Prostate gland (tissue), 2 donors: ENCODE results near the gene RIPK1. TPM values are rescaled to one million over a fixed set of nuclear protein-coding genes. Genes with fewer than 3 reads are reported as not detected.
"Not testable (repeated sequence)": the region's sequence is repeated elsewhere in the genome, so short reads cannot be mapped to it uniquely, and the experiment has no call there.

ENCODE experiments used
- DNase-seq: peaks from one replicate; pipeline ENCODE4 v3.0.0-alpha.2; 2019; ENCODE audit warnings: low spot score
- H3K27ac ChIP-seq, 2 donors: fragments of 200-600 bp; sonication (generic); 2 replicates each; pipeline ENCODE4 v1.5.1; 2017 to 2019
- H3K27me3 ChIP-seq: fragments of 200-600 bp; sonication (generic); replicated peaks from 2 replicates; pipeline ENCODE4 v1.5.1; 2019; ENCODE audit not compliant: insufficient read depth
- H3K36me3 ChIP-seq, 2 donors: fragments of 200-600 bp; sonication (generic); 1 replicate in 1 of 2; 2 replicates in 1 of 2; pipeline versions ENCODE4 v1.5.1 to v1.8.1; 2017 to 2019
- H3K4me1 ChIP-seq: fragments of 200-600 bp; sonication (generic); replicated peaks from 2 replicates; pipeline ENCODE4 v1.5.1; 2019
- H3K4me3 ChIP-seq, 2 donors: fragments of 200-600 bp; sonication (generic); 2 replicates each; pipeline ENCODE4 v1.5.1; 2017 to 2019
- H3K9me3 ChIP-seq: fragments of 200-600 bp; sonication (generic); 2 replicates; pipeline ENCODE4 v1.5.1; 2017
- POLR2A ChIP-seq: fragments of 450-650 bp; IDR thresholded peaks from one replicate; pipeline ENCODE4 v1.6.1; 2016; ENCODE audit warnings: antibody characterized with exemption, mild to moderate bottlenecking
- POLR2AphosphoS5 ChIP-seq: sonication (generic); formaldehyde crosslinking; IDR thresholded peaks from one replicate; pipeline ENCODE4 v1.6.1; 2017; ENCODE audit warnings: antibody characterized with exemption
- WGBS: methylation state at CpG from one replicate; pipeline ENCODE4 v1.1.5; 2018; 5-methylcytosine and 5-hydroxymethylcytosine counted together
- intact Hi-C: fragments of 100-400 bp; cut with DNase I; formaldehyde crosslinking; loops from one replicate; pipeline ENCODE4 v1.14.2; 2022
- total RNA-seq, 2 donors: library from RNA; depleted of rRNA; stranded (reverse); fragments of >200 nt; gene quantifications; one replicate each; pipeline ENCODE4 v1.1.0, GENCODE V29; 2016
- TF ChIP-seq, protein P1 (sequence below), 4 experiments: fragments of 200-600 bp in 2 of 4; fragments of 450-650 bp in 2 of 4; sonication (generic) in 2 of 4; IDR thresholded peaks; 1 replicate in 3 of 4; 2 replicates in 1 of 4; pipeline ENCODE4 v1.5.1; 2016 to 2019; ENCODE audit warnings: antibody characterized with exemption in 4 of 4, mild to moderate bottlenecking in 2 of 4, moderate library complexity in 2 of 4

Gene RIPK1
- total RNA-seq, 2 donors from 2014 or later, result 21.3 to 23.0 TPM

DNA sequence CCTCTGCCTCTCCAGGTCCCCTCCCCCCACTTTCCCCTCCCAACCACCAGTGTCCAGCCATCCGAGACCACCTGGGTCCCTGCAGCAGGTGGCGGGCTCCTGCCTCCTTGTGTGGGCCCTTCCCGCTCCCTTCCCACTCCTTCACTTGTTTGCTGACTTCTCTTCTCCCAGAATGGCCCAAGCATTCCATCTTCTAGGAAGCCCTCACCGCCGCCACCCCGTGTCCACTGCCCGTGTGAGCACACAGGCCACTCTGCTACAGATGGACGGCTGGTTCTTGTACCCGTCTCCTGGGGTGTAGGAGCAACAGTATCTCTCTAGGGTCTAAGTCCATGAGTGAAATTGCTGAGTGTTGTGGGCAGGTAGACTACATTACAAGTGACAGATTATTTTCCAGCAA is 65.2 kb downstream of the RIPK1 start:
- DNase-seq, result no peak
- intact Hi-C loops, result no loop called here
- Histone ChIP-seq H3K4me3 (no peak overlapping the region), H3K9me3 (no peaks in the 10 kb centered on the region), H3K27ac (no peak overlapping the region), H3K36me3 (no peaks in the 10 kb centered on the region), H3K4me1 (no peaks in the 10 kb centered on the region), H3K27me3 (no peaks in the 10 kb centered on the region)
- no peak for TF ChIP-seq POLR2A
- 94% methylated on average over 9 of the region's 9 CpGs for WGBS

- Histone ChIP-seq H3K9me3 (no peaks in the 10 kb centered on the region), H3K27ac (no peak overlapping the region), H3K4me1 (peaks cover 11% of the 10 kb centered on the region), H3K27me3 (no peaks in the 10 kb centered on the region), H3K36me3 (no peaks in the 10 kb centered on the region), H3K4me3 (no peak overlapping the region)
- intact Hi-C loops, result no loop called here
- 81% methylated on average over 13 of the region's 13 CpGs for WGBS
- DNase-seq, result no peak
- TF ChIP-seq, protein P1, sequence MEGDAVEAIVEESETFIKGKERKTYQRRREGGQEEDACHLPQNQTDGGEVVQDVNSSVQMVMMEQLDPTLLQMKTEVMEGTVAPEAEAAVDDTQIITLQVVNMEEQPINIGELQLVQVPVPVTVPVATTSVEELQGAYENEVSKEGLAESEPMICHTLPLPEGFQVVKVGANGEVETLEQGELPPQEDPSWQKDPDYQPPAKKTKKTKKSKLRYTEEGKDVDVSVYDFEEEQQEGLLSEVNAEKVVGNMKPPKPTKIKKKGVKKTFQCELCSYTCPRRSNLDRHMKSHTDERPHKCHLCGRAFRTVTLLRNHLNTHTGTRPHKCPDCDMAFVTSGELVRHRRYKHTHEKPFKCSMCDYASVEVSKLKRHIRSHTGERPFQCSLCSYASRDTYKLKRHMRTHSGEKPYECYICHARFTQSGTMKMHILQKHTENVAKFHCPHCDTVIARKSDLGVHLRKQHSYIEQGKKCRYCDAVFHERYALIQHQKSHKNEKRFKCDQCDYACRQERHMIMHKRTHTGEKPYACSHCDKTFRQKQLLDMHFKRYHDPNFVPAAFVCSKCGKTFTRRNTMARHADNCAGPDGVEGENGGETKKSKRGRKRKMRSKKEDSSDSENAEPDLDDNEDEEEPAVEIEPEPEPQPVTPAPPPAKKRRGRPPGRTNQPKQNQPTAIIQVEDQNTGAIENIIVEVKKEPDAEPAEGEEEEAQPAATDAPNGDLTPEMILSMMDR (IDR thresholded peaks at IDR 0.05), result no peak
- TF ChIP-seq POLR2AphosphoS5 (no peak), POLR2A (no peak)
These were observed 67.5 kb downstream of the RIPK1 start for GRCh38 chr6:3135668-3136291.

GRCh38 chr6:3136292-3137011 is 68.2 kb downstream of the RIPK1 start:
- no peak overlapping the region for H3K4me3 ChIP-seq
- no peaks in the 10 kb centered on the region for H3K36me3 ChIP-seq
- WGBS, result 91% methylated on average over 8 of the region's 8 CpGs
- TF ChIP-seq POLR2AphosphoS5 (no peak), POLR2A (no peak)
- TF ChIP-seq, protein P1 (IDR thresholded peaks at IDR 0.05), result no peak
- intact Hi-C loops, result no loop called here
- peaks cover 11% of the 10 kb centered on the region for H3K4me1 ChIP-seq
- no peaks in the 10 kb centered on the region for H3K9me3 ChIP-seq
- no peak for DNase-seq
- no peak overlapping the region for H3K27ac ChIP-seq
- no peaks in the 10 kb centered on the region for H3K27me3 ChIP-seq

- Histone ChIP-seq H3K27ac (no peak overlapping the region), H3K9me3 (no peaks in the 10 kb centered on the region), H3K4me1 (peaks cover 11% of the 10 kb centered on the region), H3K36me3 (no peaks in the 10 kb centered on the region), H3K4me3 (no peak overlapping the region), H3K27me3 (no peaks in the 10 kb centered on the region)
- WGBS, result 95% methylated on average over 12 of the region's 12 CpGs
- no peak for TF ChIP-seq POLR2A
- no peak for TF ChIP-seq POLR2AphosphoS5
- TF ChIP-seq, protein P1 (IDR thresholded peaks at IDR 0.05), result no peak
- DNase-seq, result no peak
- intact Hi-C loops, result no loop called here
These were observed 68.9 kb downstream of the RIPK1 start for GRCh38 chr6:3137057-3137777.

- H3K9me3 ChIP-seq, intact Hi-C loops, H3K27me3 ChIP-seq, DNase-seq, H3K27ac ChIP-seq, H3K4me3 ChIP-seq, H3K36me3 ChIP-seq: not testable (repeated sequence)
- H3K4me1 ChIP-seq, result peaks cover 11% of the 10 kb centered on the region
- 93% methylated on average over 6 of the region's 6 CpGs for whole genome bisulfite sequencing
These were observed 69.6 kb downstream of the RIPK1 start for GRCh38 chr6:3137873-3138272.
